ENCODE results near the gene GATD1. TPM values are rescaled to one million over a fixed set of nuclear protein-coding genes. Genes with fewer than 3 reads are reported as not detected.
A peak's percentile ranks its signal among the peaks of the same experiment; 100 is the strongest.

Gene GATD1
- total and polyA plus RNA-seq, 2 donors = 13.0 to 31.2 TPM

DNA sequence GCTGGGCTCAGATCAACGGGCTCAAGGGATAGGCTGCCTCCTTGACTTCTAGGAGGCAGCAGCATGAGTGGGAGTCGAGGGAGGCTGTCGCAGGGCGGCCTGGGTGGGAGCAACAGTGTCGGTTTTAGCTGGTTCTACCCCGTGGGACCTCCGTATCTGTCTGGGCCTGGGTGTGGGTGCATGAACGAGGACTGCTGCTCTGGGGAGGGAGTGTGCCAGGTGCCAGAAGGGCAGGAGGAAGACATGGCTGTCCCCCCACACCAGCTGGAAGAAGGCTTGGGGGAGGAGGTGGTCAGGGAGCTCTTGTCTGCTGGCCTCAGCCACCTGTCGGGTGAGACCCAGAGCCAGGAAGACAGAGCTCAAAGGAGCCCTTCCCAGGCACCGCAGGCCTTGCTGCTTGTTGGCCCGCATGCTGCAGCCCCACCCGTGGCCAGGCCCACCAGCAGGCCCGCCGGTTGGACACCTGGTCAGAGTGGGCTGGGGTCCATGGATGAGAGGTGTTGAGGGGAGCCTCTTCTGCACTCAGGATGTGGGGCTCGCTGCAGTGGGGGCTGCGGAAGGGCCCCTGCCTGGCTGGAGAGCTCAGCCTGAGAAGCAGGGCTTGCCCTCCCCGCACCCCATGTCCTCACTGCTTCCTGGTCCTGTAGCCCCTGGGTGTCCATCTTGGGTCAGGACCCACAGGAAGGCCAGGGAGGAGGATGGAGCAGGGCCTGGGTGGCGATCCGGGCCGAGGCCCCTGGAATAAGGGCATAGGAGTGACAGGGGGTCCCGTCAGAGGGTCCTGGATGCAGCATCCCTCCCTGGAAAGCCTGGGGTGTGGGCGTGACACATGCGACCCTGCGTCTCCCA lies 9.2 kb upstream of the GATD1 start:
- H3K4me1 ChIP-seq (ENCODE audit: control insufficient read depth in 2 of 2, insufficient read depth in 2 of 2, low read length in 2 of 2) = peaks cover 3 to 4% of the 10 kb centered on the region in 2 donors
- no peaks in the 10 kb centered on the region for H3K9me3 ChIP-seq (ENCODE audit: control insufficient read depth in 2 of 2, insufficient read depth in 1 of 2, low read length in 1 of 2)
- peaks cover 10 to 40% of the 10 kb centered on the region in 2 donors for H3K27me3 ChIP-seq (ENCODE audit: control insufficient read depth in 2 of 2, insufficient read depth in 1 of 2, low read length in 1 of 2)
- DNase-seq (ENCODE audit: low read depth in 6 of 9, low spot score in 9 of 9) = no peak
- H3K4me3 ChIP-seq (ENCODE audit: low read length in 2 of 2) = no peak overlapping the region
- WGBS = 91% methylated on average over 24 of the region's 24 CpGs
- H3K36me3 ChIP-seq (ENCODE audit: control insufficient read depth in 2 of 2, insufficient read depth in 2 of 2, low read length in 1 of 2) = peaks cover 4 to 6% of the 10 kb centered on the region in 2 donors
- H3K27ac ChIP-seq (ENCODE audit: low read depth in 1 of 2, low read length in 1 of 2) = no peak overlapping the region

DNA sequence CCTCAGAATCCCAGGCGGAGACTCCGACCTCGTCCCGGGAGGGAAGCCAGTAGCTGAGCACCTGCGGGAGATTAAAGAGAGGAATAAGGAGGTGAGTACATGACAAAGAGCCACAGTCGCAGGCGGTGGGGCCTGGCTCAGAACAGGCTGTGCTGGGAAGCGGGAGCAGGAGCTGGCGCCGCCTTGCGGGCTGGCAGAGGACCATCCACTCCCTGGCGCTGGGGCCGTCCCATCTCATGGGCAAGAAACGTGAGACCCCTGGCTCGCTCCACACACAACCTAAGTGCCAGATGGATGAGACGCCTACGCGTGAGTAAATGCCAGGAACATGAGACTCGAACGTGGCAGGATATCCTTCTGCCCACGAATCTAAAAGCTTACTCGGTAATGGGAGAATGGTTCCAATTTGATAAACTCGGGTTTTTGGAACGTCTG lies 6.3 kb upstream of the GATD1 start:
- WGBS = 62% methylated on average over 24 of the region's 24 CpGs
- Histone ChIP-seq H3K4me1 (ENCODE audit: control insufficient read depth in 2 of 2, insufficient read depth in 2 of 2, low read length in 2 of 2) (peaks cover 0 to 8% of the 10 kb centered on the region in 2 donors), H3K4me3 (ENCODE audit: low read length in 2 of 2) (no peak overlapping the region), H3K9me3 (ENCODE audit: control insufficient read depth in 2 of 2, insufficient read depth in 1 of 2, low read length in 1 of 2) (no peaks in the 10 kb centered on the region), H3K36me3 (ENCODE audit: control insufficient read depth in 2 of 2, insufficient read depth in 2 of 2, low read length in 1 of 2) (peaks cover 0 to 4% of the 10 kb centered on the region in 2 donors), H3K27me3 (ENCODE audit: control insufficient read depth in 2 of 2, insufficient read depth in 1 of 2, low read length in 1 of 2) (peaks cover 0 to 15% of the 10 kb centered on the region in 2 donors), H3K27ac (ENCODE audit: low read depth in 1 of 2, low read length in 1 of 2) (no peak overlapping the region)
- DNase-seq (ENCODE audit: low read depth in 6 of 9, low spot score in 9 of 9) = peak in 2 of 9 donors; percentile 56 to 64

DNA sequence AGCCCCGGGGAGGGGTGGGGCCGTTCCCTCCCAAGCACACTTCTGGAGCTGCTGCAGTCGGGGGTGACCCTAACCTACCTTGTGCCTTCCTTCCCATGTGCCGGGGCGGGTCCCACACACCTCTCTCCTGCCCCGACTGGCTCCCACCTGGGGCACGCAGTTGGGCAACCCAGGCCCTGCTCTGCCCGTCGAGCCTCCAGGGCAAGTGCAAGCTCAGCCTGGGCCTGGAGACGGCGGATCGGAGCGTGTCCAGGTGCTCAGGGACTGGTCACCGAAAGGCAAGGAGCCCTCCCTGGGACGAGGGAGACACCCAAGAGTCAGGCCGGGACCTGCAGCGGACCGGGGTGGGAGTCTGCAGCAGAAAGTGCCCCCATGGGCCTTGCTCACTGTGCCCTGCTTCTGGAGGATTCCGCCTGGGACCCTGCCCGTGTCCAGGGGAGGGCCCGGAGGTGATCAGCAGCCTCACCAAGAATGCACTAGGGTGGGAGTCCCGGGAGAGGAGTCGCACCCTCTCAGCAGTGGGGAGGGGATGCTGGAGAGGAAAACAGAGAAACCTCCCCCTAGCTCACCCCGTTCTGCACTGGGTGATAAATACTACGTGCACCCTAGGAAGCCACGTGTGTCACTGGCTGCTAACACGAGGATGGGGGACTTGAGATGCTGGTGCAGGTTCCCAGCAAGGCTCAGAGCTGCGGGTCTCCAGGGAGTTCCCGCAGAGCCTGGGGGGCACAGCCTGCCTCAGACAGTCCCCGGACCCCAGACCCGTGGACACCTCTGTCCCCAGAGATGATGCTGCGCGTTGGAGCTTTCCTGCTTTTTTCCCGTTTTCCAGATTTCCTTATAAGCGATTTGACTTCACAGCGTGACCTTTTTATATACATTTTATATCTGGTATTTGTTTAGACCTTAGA lies 5.2 kb upstream of the GATD1 start:
- Histone ChIP-seq H3K36me3 (ENCODE audit: control insufficient read depth in 2 of 2, insufficient read depth in 2 of 2, low read length in 1 of 2) (peaks cover 0 to 4% of the 10 kb centered on the region in 2 donors), H3K9me3 (ENCODE audit: control insufficient read depth in 2 of 2, insufficient read depth in 1 of 2, low read length in 1 of 2) (no peaks in the 10 kb centered on the region), H3K4me1 (ENCODE audit: control insufficient read depth in 2 of 2, insufficient read depth in 2 of 2, low read length in 2 of 2) (peaks cover 5 to 16% of the 10 kb centered on the region in 2 donors), H3K27ac (ENCODE audit: low read depth in 1 of 2, low read length in 1 of 2) (no peak overlapping the region), H3K27me3 (ENCODE audit: control insufficient read depth in 2 of 2, insufficient read depth in 1 of 2, low read length in 1 of 2) (peaks cover 0 to 4% of the 10 kb centered on the region in 2 donors), H3K4me3 (ENCODE audit: low read length in 2 of 2) (no peak overlapping the region)
- DNase-seq (ENCODE audit: low read depth in 6 of 9, low spot score in 9 of 9) = no peak
- WGBS = 92% methylated on average over 36 of the region's 36 CpGs

DNA sequence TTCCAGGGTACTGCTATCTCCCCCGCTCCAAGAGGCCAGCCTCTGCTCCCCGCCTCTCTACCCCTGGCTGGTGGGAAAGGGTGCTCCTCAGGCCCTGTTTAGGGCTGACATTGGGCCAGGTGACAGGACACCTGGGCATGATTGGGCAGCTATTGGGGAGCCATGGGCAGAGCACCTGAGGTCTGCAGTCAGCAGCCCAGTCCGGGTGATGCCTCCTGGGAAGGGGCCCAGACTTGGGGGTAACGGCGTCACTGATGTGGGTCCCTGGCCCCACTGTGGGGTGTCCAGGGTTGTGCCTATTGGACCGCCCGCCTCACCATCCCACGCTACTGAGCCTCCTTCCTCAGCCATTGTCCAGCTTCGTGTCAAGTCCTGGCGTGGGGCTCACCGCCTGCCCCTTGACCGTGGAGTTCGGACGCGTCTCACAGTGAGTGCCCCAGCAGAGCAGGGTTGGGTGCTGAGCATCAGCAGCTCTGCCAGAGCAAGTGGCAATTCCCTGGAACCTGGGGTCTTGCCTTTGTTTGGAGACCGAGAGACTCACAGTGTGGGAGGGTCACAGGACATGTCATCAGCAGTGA lies 2.8 kb upstream of the GATD1 start:
- peaks cover 11 to 23% of the 10 kb centered on the region in 2 donors for H3K4me1 ChIP-seq (ENCODE audit: control insufficient read depth in 2 of 2, insufficient read depth in 2 of 2, low read length in 2 of 2)
- no peak overlapping the region for H3K4me3 ChIP-seq (ENCODE audit: low read length in 2 of 2)
- H3K9me3 ChIP-seq (ENCODE audit: control insufficient read depth in 2 of 2, insufficient read depth in 1 of 2, low read length in 1 of 2) = no peaks in the 10 kb centered on the region
- no peak overlapping the region for H3K27ac ChIP-seq (ENCODE audit: low read depth in 1 of 2, low read length in 1 of 2)
- DNase-seq (ENCODE audit: low read depth in 6 of 9, low spot score in 9 of 9) = no peak
- 97% methylated on average over 16 of the region's 16 CpGs for WGBS
- H3K36me3 ChIP-seq (ENCODE audit: control insufficient read depth in 2 of 2, insufficient read depth in 2 of 2, low read length in 1 of 2) = peaks cover 0 to 4% of the 10 kb centered on the region in 2 donors
- H3K27me3 ChIP-seq (ENCODE audit: control insufficient read depth in 2 of 2, insufficient read depth in 1 of 2, low read length in 1 of 2) = peaks cover 0 to 3% of the 10 kb centered on the region in 2 donors

DNA sequence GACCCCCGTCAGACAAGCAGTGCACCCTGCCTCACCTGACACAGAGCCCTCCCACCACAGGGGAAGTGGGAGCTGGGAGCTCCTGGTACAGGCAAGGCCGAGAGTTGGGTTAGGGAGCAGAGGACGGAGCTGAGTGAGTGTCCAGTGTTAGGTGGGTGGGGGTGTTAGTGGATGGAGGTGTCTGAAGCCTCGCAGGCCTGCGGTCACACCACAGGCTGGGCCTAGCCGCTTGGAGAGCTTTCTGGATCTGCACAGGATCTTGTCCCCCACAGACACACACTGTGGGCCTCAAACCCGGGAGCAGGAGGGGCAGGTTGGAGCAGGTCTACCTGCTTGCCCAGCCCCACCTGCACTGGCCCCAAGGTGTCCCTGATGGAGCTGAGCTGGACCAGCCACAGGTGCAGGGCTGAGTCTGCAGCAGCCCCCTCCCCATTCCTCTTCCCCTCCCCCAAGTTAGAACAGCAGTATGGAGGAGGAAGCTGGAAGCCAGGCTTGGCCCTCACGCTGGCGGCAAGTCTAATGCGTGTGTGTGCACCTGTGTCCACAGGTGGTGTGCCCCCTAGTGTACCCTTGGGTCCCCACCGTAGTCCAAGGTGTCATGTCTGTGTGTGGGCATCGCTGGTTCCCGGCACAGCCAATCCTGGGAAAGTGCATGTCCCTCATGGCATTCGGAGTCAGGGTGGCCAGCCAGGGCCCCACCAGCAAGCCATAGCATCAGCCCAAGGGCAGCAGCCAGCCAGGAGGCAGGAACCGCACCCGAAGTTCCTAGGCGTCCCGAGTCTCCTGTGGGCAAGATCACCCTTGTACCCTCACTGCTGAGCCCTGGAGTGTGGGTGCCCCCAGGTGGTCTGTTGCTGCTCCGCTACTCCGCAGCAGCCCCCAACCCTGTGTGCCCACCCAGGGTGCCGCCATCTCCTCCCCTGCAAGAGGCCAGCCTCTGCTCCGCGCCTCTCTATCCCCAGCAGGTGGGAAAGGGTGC lies 2.0 kb upstream of the GATD1 start:
- no peak overlapping the region for H3K27ac ChIP-seq (ENCODE audit: low read depth in 1 of 2, low read length in 1 of 2)
- WGBS = 97% methylated on average over 23 of the region's 23 CpGs
- H3K36me3 ChIP-seq (ENCODE audit: control insufficient read depth in 2 of 2, insufficient read depth in 2 of 2, low read length in 1 of 2) = peaks cover under 1 to 5% of the 10 kb centered on the region in 2 donors
- DNase-seq (ENCODE audit: low read depth in 6 of 9, low spot score in 9 of 9) = no peak
- H3K9me3 ChIP-seq (ENCODE audit: control insufficient read depth in 2 of 2, insufficient read depth in 1 of 2, low read length in 1 of 2) = no peaks in the 10 kb centered on the region
- H3K27me3 ChIP-seq (ENCODE audit: control insufficient read depth in 2 of 2, insufficient read depth in 1 of 2, low read length in 1 of 2) = peaks cover 0 to 3% of the 10 kb centered on the region in 2 donors
- peaks cover 11 to 23% of the 10 kb centered on the region in 2 donors for H3K4me1 ChIP-seq (ENCODE audit: control insufficient read depth in 2 of 2, insufficient read depth in 2 of 2, low read length in 2 of 2)
- H3K4me3 ChIP-seq (ENCODE audit: low read length in 2 of 2) = no peak overlapping the region

DNA sequence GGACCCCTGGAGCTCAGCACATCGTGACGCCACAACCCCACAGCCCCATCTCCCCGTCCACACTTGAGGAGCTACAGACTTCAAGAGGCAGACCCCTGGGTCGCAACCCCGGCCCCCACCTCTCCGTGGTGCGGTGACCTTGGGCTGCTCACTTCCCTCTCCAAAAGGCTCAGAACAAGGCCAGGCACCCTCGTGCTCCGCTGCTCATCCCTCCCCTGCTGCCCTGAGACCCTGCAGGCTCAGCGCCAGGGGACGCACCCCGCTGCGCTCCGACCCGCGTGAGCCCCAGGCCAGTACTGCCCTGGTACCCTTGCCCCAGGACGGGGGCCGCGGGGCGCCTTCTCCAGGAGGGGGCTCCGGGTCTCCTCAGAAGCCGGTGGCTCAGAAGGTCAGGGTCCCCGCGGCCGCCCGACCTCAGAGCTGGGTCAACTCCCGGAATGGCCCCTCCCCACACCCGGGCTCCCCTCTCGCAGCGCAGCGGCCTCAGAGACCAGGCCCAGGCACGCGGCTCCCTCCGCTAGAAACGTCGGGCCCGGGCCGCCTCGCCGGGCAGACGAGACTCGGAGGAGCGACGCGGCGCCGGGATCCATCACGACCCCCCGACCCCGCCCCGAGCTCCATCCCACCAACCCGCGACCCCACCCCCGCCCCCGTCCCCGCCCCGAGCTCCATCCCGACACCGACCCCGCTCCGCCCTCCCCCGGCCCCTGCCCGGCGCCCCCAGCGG lies 563 bp downstream of the GATD1 start:
- peak overlapping the region in 1 of 2 donors; percentile 36 for H3K27ac ChIP-seq (ENCODE audit: low read depth in 1 of 2, low read length in 1 of 2)
- 3% methylated on average over 65 of the region's 65 CpGs for WGBS
- H3K27me3 ChIP-seq (ENCODE audit: control insufficient read depth in 2 of 2, insufficient read depth in 1 of 2, low read length in 1 of 2) = no peaks in the 10 kb centered on the region
- H3K9me3 ChIP-seq (ENCODE audit: control insufficient read depth in 2 of 2, insufficient read depth in 1 of 2, low read length in 1 of 2) = no peaks in the 10 kb centered on the region
- DNase-seq (ENCODE audit: low read depth in 6 of 9, low spot score in 9 of 9) = peak in 1 of 9 donors; percentile 35
- H3K36me3 ChIP-seq (ENCODE audit: control insufficient read depth in 2 of 2, insufficient read depth in 2 of 2, low read length in 1 of 2) = peaks cover 21 to 23% of the 10 kb centered on the region in 2 donors
- peaks cover 11 to 20% of the 10 kb centered on the region in 2 donors for H3K4me1 ChIP-seq (ENCODE audit: control insufficient read depth in 2 of 2, insufficient read depth in 2 of 2, low read length in 2 of 2)
- H3K4me3 ChIP-seq (ENCODE audit: low read length in 2 of 2) = peak overlapping the region; percentile 71 to 98

DNA sequence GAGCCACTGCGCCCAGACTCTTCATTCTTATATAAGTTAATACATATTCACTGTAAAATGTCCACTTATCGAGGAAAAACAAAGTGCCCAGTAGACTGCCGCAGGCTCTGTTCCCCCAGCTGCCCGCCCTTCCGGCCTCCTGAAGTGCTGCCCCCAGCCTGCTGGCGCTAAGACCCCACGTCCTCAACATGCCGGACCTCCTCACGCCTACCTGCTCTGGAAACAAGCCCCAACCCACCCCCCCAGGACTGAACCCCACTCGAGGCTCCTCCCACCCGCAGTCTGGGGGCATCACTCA lies 1.1 kb downstream of the GATD1 start:
- Histone ChIP-seq H3K36me3 (ENCODE audit: control insufficient read depth in 2 of 2, insufficient read depth in 2 of 2, low read length in 1 of 2) (peaks cover 26 to 28% of the 10 kb centered on the region in 2 donors), H3K4me1 (ENCODE audit: control insufficient read depth in 2 of 2, insufficient read depth in 2 of 2, low read length in 2 of 2) (peaks cover 11 to 20% of the 10 kb centered on the region in 2 donors), H3K27ac (ENCODE audit: low read depth in 1 of 2, low read length in 1 of 2) (no peak overlapping the region), H3K4me3 (ENCODE audit: low read length in 2 of 2) (peak overlapping the region; percentile 71 to 98), H3K27me3 (ENCODE audit: control insufficient read depth in 2 of 2, insufficient read depth in 1 of 2, low read length in 1 of 2) (no peaks in the 10 kb centered on the region), H3K9me3 (ENCODE audit: control insufficient read depth in 2 of 2, insufficient read depth in 1 of 2, low read length in 1 of 2) (no peaks in the 10 kb centered on the region)
- 65% methylated on average over 11 of the region's 11 CpGs for WGBS
- DNase-seq (ENCODE audit: low read depth in 6 of 9, low spot score in 9 of 9) = no peak
